ENCODE measurements around the gene WIZ.

WIZ gene

GRCh38 chr19:15445807-15446376, 3.9 kb downstream of the WIZ start:
- H3K4me3 ChIP-seq (replicated peaks; ENCODE audit: low read depth, low read length): no peak overlapping the region
- DNase-seq (ENCODE audit: extremely low read depth, low read depth): no peak
- no peak for TF ChIP-seq CTCF (IDR thresholded peaks at IDR 0.05; ENCODE audit: low read depth, low read length, missing control alignments)

- DNase-seq (ENCODE audit: extremely low read depth, low read depth): no peak
- TF ChIP-seq CTCF (IDR thresholded peaks at IDR 0.05; ENCODE audit: low read depth, low read length, missing control alignments): no peak
- no peak overlapping the region for H3K4me3 ChIP-seq (replicated peaks; ENCODE audit: low read depth, low read length)
These were observed 4.5 kb downstream of the WIZ start for GRCh38 chr19:15445227-15445605.

GRCh38 chr19:15444505-15445226, 5.1 kb downstream of the WIZ start:
- no peak for TF ChIP-seq CTCF (IDR thresholded peaks at IDR 0.05; ENCODE audit: low read depth, low read length, missing control alignments)
- DNase-seq (ENCODE audit: extremely low read depth, low read depth): no peak
- H3K4me3 ChIP-seq (replicated peaks; ENCODE audit: low read depth, low read length): no peak overlapping the region

GRCh38 chr19:15443838-15444237, 5.9 kb downstream of the WIZ start:
- H3K4me3 ChIP-seq (replicated peaks; ENCODE audit: low read depth, low read length): no peak overlapping the region
- DNase-seq (ENCODE audit: extremely low read depth, low read depth): no peak

GRCh38 chr19:15443325-15443724, 6.4 kb downstream of the WIZ start:
- H3K4me3 ChIP-seq (replicated peaks; ENCODE audit: low read depth, low read length): no peak overlapping the region
- TF ChIP-seq CTCF (IDR thresholded peaks at IDR 0.05; ENCODE audit: low read depth, low read length, missing control alignments): no peak
- no peak for DNase-seq (ENCODE audit: extremely low read depth, low read depth)

More at GRCh38 chr19:15443838-15444237, 5.9 kb downstream of the WIZ start:
- TF ChIP-seq CTCF (IDR thresholded peaks at IDR 0.05; ENCODE audit: low read depth, low read length, missing control alignments): no peak

GRCh38 chr19:15442142-15442920, 7.4 kb downstream of the WIZ start:
- no peak for DNase-seq (ENCODE audit: extremely low read depth, low read depth)
- no peak overlapping the region for H3K4me3 ChIP-seq (replicated peaks; ENCODE audit: low read depth, low read length)
- TF ChIP-seq CTCF (IDR thresholded peaks at IDR 0.05; ENCODE audit: low read depth, low read length, missing control alignments): no peak
